Activated naive CD4-positive, alpha-beta T cell treated with anti-CD3 and anti-CD28 coated beads, Interleukin-2, amount 50 U/mL, for 16 hours (primary cell): ENCODE data around the gene TAS1R3.
A peak's percentile ranks its signal among the peaks of the same experiment; 100 is the strongest.

Experiments
- DNase-seq: peaks from one replicate; pipeline ENCODE4 v3.0.0-alpha.2; 2020

Gene TAS1R3

GRCh38 chr1:1295154-1295923, 35.7 kb upstream of the TAS1R3 start:
- DNase-seq = no peak

GRCh38 chr1:1296070-1297061, 34.7 kb upstream of the TAS1R3 start:
- DNase-seq = no peak

DNA sequence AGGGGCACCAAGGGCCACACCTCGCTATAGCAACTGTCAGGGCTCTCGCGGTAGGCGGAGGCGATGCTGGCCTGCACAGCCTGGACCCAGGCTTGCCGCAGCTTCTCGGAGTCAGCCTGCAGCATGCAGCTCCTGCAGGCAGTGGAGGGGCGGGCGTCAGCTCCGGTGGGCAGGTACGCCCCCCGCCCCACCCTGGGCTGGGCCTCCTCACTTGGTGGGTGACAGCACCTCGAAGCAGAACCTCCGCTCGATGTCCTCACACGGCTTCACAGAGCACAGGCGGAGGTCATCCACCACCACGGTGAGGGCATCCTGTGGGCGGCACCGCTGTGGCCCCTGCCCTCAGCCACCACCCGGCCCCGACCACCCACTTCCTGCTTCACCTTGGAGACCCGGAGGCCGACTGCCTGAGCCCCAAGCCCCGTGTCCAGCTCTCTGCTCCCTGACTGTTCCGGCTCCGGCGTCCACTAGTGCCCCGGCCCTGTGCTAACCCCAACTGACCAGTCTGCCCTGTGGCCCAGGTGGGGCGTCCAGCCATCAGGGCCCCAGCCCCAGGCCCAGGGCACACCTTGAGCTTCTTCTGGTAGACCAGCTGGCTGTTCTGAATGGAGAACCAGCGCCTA, 33.2 kb upstream of the TAS1R3 start:
- DNase-seq = no peak

DNA sequence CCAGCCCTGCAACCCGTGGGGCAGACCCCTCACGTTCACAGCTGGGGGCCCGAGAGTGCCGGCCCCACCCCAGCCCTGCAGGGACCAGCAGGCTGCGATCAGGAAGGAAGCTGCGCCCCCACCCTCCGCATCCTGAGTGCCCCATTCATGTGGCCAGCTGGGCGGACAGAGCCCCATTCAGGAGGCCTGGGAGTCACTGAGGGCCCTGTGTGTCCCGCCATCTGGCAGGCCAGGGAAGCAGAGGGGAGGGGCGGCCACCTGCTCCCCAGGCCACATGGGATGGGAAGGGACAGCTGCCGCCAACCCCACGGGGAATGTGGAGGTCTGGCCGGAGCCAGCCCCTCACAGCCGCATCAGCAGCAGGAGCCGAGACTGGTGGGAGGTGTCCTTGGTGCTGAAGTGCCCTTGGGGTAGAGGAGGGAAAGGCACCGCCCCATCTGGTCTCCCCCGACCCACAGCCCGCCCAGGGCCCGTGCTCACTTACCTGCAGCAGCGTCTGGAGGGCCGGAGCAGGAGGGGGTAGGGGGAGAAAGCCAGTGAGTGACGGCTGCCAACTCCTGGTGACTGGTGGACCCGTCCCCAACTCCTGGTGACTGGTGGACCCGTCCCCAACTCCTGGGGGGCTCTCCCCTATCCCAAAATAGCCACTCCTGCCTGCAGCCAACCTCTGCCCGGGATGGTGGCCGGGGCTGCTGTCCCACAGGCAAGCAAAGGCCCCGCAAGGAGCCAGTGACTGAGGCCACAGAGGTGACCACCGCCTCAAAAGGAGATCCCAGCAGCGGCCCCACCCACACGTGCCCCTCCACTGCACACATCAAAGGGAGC, 32.0 kb upstream of the TAS1R3 start:
- DNase-seq = no peak

GRCh38 chr1:1299686-1300351, 31.3 kb upstream of the TAS1R3 start:
- peak; percentile 38 for DNase-seq

DNA sequence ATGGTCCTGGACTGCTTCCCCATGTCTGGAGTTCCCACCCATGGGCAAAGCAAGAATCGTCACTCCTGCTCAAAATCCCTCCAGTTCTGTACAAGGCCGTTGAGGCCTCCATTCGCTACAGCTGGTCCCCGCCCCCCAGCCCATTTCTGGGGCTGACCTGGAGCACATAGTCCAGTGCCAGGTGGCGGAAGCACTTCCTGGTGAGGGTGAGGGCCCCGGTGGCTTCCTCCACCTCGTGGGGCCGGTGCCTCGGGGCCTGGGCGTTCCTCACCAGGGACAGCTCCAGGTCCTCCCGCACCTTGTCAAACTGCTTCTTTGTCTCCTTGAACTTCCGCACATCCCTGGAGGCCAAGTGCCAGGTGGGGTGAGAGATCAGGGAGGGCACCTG, 30.7 kb upstream of the TAS1R3 start:
- DNase-seq = no peak

DNA sequence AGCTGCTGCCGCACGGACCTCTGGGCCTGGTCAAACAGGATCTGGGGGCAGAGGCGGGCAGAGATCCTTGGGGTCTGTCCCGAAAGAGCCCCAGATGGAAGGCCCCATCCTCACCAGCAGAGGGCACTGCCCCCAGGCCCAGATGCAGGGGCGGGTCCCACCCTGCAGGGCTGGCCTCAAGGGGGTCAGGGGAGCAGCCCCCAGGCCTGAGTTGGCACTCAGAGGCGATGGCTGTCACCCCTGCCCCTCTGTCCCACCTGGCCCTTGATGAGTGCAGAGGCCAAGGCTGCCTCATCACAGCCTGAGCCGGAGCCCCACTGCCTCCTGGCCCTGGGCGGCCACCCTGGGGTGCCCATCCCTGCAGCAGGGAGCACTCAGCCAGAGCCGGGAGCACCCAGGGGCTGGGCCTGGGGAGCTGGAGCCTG, 29.1 kb upstream of the TAS1R3 start:
- no peak for DNase-seq

- DNase-seq = no peak
Measured at GRCh38 chr1:1302951-1303509, 28.1 kb upstream of the TAS1R3 start.

DNA sequence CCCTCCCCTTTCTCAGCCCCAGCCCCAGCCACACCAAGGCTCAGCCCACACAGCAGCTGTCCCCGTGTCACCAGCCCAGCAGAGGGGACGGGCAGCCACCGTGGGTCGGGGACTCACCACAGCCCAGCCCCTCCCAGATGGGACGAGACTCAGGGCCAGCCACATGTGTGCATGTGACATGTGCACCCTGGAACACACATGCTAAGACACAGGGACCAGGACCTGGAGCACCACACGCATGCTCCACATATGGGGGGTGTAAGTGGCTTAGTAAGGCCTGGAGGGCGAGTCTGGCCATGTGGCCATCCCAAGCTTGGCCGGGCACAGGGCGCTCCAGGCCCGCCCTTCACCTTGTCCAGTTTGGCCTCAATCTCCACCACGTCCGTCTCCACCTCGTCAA, 27.3 kb upstream of the TAS1R3 start:
- DNase-seq = no peak

GRCh38 chr1:1304331-1305299, 26.5 kb upstream of the TAS1R3 start:
- no peak for DNase-seq

- DNase-seq = peak; percentile 78
Measured at GRCh38 chr1:1305300-1306069, 25.6 kb upstream of the TAS1R3 start.

- no peak for DNase-seq
Measured at GRCh38 chr1:1306070-1306660, 24.9 kb upstream of the TAS1R3 start.

DNA sequence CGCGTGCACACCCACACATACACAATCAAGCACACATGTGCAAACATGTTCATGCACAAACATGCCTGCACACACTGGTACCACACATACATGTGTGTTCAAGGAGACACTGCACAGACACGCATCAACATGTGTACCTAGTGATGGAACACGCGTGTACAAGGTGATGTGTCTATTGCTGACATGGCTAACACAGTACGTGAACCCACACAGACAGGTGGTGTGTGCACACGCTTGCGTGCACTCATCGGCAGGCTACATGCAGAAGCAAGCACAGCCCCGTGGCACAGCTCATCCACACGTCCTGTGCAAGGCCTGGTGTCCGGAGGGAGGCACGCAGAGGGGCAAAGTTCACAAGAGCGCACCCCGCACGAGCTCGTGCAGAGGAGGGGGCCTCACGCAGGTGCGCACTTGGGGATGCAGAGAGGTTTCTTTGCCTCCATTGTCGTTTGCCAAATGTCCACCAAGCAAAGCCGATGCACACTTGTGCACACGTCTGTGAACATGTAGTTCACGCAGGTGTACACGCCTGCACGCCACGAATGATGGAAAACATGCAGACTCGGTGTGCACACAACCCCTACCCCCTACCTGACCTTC, 24.3 kb upstream of the TAS1R3 start:
- DNase-seq = no peak

DNA sequence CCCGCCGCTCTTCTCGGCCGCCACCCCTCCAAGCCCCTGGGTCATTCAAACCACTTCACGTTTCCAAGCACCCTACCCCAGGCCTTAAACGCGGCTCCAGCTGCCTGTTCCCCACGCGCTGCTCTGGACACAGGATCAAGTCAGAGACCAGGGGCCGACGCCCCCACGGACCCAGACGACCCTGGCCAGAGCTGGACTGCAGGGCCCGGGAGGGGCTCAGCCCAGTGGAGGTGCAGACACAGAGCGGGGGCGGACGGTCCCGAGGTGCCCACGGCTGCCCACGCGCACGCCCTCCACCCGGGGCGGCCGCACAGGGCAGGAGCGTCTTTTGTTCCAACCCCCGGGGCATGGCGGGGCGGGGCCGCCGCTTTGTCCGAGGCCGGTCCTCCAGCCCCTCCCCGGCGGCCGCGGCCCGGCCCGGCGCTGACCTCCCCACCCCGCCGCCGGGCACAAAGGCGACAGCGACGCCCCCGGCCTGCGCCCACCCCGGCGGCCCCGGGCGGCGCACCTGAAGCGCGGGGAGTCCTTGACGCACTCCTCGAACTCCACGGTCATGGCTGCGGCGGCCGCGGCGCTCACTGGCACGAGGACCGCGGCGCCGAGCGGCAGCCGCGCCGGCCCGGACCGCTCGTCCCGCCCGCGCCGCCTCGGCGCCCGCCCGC, 23.7 kb upstream of the TAS1R3 start:
- DNase-seq = no peak

GRCh38 chr1:1307923-1308755, 22.9 kb upstream of the TAS1R3 start, which contains the start of the genes ACAP3 and PUSL1:
TSS of gene ACAP3 (minus strand) at chr1:1307930. CDS start at chr1:1307815, 115 bp downstream.
TSS of gene PUSL1 (plus strand) at chr1:1308597. CDS start at chr1:1308644, 47 bp downstream.
- peak; percentile 91 for DNase-seq

- DNase-seq = no peak
Measured at GRCh38 chr1:1308756-1309250, 22.3 kb upstream of the TAS1R3 start.
